T1000 (cell line): ENCODE measurements around the gene PCCB.
"Not testable (repeated sequence)": the region's sequence is repeated elsewhere in the genome, so short reads cannot be mapped to it uniquely, and the experiment has no call there.

Experiments
- DNase-seq: peaks from one replicate; lab custom pipeline; 2025; ENCODE audit warnings: mixed read lengths; lab: John Stamatoyannopoulos, UW

The PCCB gene

GRCh38 chr3:136262559-136262958, 12.4 kb downstream of the PCCB start:
- no peak for DNase-seq

- DNase-seq: no peak
Measured at GRCh38 chr3:136263251-136263650, 13.1 kb downstream of the PCCB start.

- not testable (repeated sequence) for DNase-seq
Measured at GRCh38 chr3:136266468-136267125, 16.5 kb downstream of the PCCB start.

GRCh38 chr3:136267235-136267634, 17.1 kb downstream of the PCCB start:
- DNase-seq: no peak

- DNase-seq: no peak
Measured at GRCh38 chr3:136270179-136270578, 20.0 kb downstream of the PCCB start.

- DNase-seq: not testable (repeated sequence)
Measured at GRCh38 chr3:136271626-136272025, 21.5 kb downstream of the PCCB start.

- DNase-seq: no peak
Measured at GRCh38 chr3:136276049-136276755, 26.1 kb downstream of the PCCB start.

GRCh38 chr3:136277115-136277514, 27.0 kb downstream of the PCCB start:
- DNase-seq: no peak

GRCh38 chr3:136277634-136278033, 27.5 kb downstream of the PCCB start:
- no peak for DNase-seq

GRCh38 chr3:136279092-136279491, 29.0 kb downstream of the PCCB start:
- DNase-seq: no peak

- no peak for DNase-seq
Measured at GRCh38 chr3:136280961-136281360, 30.8 kb downstream of the PCCB start.

- no peak for DNase-seq
Measured at GRCh38 chr3:136281966-136282520, 31.9 kb downstream of the PCCB start.

- DNase-seq: no peak
Measured at GRCh38 chr3:136283627-136284026, 33.5 kb downstream of the PCCB start.

- DNase-seq: no peak
Measured at GRCh38 chr3:136291302-136291701, 41.2 kb downstream of the PCCB start.

GRCh38 chr3:136292500-136292899, 42.4 kb downstream of the PCCB start:
- no peak for DNase-seq

- no peak for DNase-seq
Measured at GRCh38 chr3:136293279-136293678, 43.1 kb downstream of the PCCB start.

GRCh38 chr3:136294176-136294575, 44.0 kb downstream of the PCCB start:
- DNase-seq: no peak

GRCh38 chr3:136296960-136297359, 46.8 kb downstream of the PCCB start:
- no peak for DNase-seq

- DNase-seq: no peak
Measured at GRCh38 chr3:136297826-136298225, 47.7 kb downstream of the PCCB start.

GRCh38 chr3:136300444-136300843, 50.3 kb downstream of the PCCB start:
- DNase-seq: no peak

GRCh38 chr3:136305879-136306278, 55.7 kb downstream of the PCCB start:
- no peak for DNase-seq

GRCh38 chr3:136311261-136311660, 61.1 kb downstream of the PCCB start:
- no peak for DNase-seq

- DNase-seq: no peak
Measured at GRCh38 chr3:136311968-136312367, 61.8 kb downstream of the PCCB start.
